Fibroblast of the aortic adventitia (primary cell): ENCODE results near the gene NTRK3. TPM values are rescaled to one million over a fixed set of nuclear protein-coding genes. Genes with fewer than 3 reads are reported as not detected.
A peak's percentile ranks its signal among the peaks of the same experiment; 100 is the strongest.

ENCODE experiments used
- DNase-seq: peaks from one replicate; pipeline ENCODE4 v3.0.0-alpha.2; 2010; ENCODE audit warnings: low read depth
- H3K4me3 ChIP-seq: 2 replicates; pipeline ENCODE4 v1.5.1; 2011; ENCODE audit warnings: low read depth, mild to moderate bottlenecking, control low read depth, low read length, moderate library complexity
- CTCF ChIP-seq: IDR thresholded peaks from 2 replicates; pipeline ENCODE4 v1.5.1; 2011; ENCODE audit warnings: mild to moderate bottlenecking, low read length, control low read depth, inconsistent platforms; ENCODE audit not compliant: insufficient read depth
- total RNA-seq: library from RNA; depleted of rRNA; stranded (reverse); fragments of >200 nt; gene quantifications from 2 replicates; pipeline ENCODE4 v1.2.3, GENCODE V29; 2012; ENCODE audit warnings: low replicate concordance

NTRK3 gene
- total RNA-seq, 1 donor = 19.6 TPM

DNA sequence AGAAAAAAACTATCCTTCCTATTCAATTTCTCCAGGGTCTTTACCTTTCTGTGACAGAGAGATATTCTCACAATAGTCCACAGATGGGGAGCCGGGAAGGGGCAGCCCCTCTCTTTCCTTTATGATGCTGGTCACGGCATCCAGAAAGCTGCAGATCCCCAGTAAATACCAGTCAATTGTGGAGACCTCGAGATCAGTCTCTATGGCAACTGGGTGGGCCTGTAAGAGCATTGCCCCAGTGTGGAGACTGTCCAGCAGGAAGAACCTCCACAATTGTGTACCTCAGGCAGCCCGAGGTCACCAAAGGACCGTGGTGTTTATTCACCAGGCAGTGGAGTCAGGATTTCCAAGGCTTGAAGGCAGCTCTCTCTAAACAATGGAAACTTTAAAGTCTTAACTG lies 291.2 kb downstream of the NTRK3 start:
- TF ChIP-seq CTCF = no peak
- DNase-seq = no peak
- no peak overlapping the region for H3K4me3 ChIP-seq

DNA sequence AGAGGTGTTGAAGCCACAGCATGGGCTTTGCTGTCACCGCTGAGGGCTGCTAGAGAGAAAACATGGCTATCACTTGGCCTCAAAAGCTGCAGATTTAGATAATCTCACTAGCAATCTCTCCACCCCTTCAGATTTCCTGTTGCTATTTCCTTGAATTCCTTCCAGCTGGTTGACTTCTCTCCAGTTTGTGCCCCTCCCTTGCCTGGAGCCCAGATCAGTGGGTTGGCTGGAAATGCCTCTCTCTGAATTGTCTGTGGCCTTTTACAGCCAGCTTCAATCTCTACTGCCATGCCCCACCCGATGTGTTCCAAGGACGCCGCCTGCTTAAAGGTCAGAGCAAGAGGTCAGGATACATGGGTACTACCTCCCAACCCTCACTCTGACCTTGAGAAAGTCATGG lies 294.1 kb downstream of the NTRK3 start:
- no peak overlapping the region for H3K4me3 ChIP-seq
- peak; percentile 52 for DNase-seq
- TF ChIP-seq CTCF = no peak

DNA sequence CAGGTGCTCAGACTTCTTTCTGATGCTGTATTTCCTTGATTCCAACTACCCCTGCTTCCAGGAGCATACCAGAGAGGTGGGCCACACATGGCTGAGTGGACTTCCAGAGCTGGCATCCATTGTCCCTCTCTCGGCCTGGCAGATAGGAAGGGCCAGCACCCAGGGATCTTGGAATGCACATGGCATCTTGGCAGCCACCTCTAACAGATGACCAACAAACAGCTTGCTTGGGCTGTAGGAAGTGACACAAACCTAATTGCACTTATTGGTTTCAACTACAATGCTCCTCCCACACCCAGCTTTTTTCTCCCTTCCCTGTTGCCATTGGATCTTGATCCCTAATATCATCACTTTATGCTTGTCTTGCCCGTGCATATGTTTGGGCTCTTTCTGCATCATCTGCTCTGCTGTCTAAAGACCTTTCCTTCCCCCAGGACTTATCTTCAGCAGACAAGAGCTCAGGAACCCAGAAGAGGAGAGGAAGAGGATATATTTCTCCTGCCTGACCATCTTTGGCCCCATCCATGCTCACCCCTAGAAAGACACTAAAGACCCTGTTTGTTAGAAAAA lies 294.6 kb downstream of the NTRK3 start:
- no peak for DNase-seq
- no peak for TF ChIP-seq CTCF
- H3K4me3 ChIP-seq = no peak overlapping the region

DNA sequence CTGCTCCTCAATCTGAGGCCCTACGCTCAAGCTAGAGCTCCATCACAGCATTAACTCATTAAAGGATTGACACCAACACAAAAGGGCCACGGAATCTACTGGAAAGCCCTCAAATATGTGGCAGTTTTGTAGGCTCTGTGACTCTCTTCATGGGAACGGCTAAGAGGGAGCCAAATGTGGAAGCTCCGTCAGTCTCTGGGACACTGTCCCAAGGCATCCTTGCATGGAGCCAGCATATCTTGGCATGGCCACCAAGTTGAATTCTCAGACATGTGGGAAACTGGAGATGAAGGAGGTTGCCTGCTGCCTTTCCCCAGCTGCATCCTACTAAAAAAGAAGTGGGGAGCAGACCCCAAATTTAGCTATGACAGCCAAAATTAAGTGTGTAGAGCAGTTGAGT lies 296.9 kb downstream of the NTRK3 start:
- no peak for TF ChIP-seq CTCF
- H3K4me3 ChIP-seq = no peak overlapping the region
- no peak for DNase-seq

DNA sequence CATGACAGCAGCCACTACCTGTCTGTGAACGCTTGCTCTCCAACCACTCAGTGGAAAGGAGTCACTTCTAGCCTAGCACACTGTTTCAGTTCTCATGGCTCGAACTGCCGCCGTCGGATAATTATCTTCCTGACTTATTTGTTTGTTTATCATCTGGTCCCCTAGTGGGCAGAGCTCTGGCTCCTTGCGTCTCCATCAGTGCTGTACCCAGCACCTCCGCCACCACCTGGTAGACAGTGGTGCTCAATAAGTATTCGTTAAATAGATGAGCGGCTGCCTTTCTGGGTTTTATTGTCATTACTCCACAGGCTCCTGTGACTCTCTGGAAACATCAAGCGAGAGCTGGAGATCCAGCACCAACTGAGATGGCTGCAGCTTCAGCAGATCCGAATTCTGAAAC lies 297.5 kb downstream of the NTRK3 start:
- TF ChIP-seq CTCF = no peak
- no peak overlapping the region for H3K4me3 ChIP-seq
- DNase-seq = no peak

DNA sequence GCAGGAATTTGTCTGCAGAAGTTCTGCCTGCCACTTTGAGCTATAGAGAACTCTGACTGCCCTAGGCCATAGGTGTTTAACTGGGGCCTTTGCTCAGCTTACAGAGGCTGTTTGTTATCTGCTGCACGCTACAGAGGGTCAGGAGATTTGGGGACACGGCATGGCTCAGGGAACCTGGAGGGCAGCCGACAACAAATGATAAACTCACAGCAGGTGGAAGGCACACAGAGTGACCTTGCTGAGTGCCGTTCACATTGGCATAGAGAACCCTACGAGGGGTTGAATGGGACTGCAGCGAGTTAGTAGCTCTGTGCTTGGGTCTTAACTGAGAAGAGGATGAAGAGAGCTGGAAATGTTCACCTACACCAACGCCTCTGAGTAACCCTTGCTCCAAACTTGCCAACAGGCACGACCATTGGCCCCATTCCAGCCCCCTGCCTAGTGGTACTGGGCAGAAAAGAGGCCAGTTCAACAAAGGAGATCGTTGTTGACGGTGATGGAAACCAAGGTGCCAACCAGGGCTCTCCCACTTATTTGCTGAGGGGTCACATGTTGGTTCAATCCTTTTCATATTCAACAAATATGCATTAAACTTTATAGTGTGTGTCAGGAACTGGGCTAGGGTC lies 301.1 kb downstream of the NTRK3 start:
- no peak for DNase-seq
- no peak for TF ChIP-seq CTCF
- no peak overlapping the region for H3K4me3 ChIP-seq

DNA sequence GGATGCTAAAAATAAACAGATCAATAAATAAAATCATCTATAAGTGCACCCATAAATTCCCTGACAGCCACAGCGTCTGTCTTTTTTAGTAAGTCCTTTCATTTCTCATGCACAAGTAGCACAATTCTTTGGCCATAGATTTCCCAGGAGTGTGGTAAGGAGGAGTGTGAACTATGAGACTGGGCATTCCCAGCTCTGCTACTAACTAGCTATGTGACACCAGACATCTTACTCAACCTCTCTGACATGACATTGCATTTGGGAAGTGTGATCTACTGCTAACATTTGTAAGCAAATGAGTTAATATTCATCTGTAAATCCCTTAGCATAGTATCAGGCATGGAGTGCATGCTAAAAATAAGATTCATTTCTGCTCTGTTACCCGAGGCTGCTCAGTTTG lies 301.7 kb downstream of the NTRK3 start:
- TF ChIP-seq CTCF = no peak
- peak; percentile 64 for DNase-seq
- H3K4me3 ChIP-seq = no peak overlapping the region
